ENCODE results near the gene CFAP251.

DNA sequence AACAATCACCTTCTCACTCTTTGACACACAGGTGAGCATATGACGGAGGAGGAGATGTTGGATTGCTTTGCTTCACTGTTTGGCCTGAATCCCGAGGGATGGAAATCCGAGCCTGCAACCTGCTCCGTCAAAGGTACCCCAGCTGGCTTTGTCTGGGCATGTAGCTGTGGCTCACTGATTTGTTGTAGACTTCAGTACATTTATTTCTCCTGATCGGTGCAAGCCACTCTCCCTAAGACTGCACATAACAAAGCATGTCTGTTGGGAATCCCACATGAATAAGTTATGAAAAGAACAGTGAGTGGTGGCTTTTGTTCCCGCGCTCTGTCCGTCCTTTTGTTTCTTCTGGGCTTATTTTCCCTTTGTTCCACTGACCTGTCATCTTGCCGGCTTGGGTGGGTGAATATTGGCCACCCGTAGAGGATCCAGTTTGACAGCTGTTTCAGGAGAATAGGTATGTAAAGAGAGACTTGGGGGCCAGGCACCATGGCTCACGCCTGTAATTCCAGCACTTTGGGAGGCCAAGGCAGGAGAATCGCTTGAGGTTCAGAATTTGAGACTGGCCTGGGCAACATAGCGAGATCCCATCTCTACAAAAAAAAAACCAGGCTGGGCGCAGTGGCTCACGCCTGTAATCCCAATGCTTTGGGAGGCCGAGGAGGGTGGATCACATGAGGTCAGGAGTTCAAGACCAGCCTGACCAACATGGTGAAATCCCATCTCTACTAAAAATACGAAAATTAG, 83.2 kb downstream of the CFAP251 start:
- no peak for TF ChIP-seq POLR2A (IDR thresholded peaks at IDR 0.05)
- TF ChIP-seq, protein P1, sequence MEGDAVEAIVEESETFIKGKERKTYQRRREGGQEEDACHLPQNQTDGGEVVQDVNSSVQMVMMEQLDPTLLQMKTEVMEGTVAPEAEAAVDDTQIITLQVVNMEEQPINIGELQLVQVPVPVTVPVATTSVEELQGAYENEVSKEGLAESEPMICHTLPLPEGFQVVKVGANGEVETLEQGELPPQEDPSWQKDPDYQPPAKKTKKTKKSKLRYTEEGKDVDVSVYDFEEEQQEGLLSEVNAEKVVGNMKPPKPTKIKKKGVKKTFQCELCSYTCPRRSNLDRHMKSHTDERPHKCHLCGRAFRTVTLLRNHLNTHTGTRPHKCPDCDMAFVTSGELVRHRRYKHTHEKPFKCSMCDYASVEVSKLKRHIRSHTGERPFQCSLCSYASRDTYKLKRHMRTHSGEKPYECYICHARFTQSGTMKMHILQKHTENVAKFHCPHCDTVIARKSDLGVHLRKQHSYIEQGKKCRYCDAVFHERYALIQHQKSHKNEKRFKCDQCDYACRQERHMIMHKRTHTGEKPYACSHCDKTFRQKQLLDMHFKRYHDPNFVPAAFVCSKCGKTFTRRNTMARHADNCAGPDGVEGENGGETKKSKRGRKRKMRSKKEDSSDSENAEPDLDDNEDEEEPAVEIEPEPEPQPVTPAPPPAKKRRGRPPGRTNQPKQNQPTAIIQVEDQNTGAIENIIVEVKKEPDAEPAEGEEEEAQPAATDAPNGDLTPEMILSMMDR (IDR thresholded peaks at IDR 0.05 in 4 of 5, conservative IDR thresholded peaks at IDR 0.05 in 1 of 5) = no peak

All from gastrocnemius medialis (tissue), 4 donors.